AG04449 (cell line): ENCODE data around the gene PLAGL1.
A peak's percentile ranks its signal among the peaks of the same experiment; 100 is the strongest.
"Not testable (repeated sequence)": the region's sequence is repeated elsewhere in the genome, so short reads cannot be mapped to it uniquely, and the experiment has no call there.

ENCODE experiments used
- CTCF ChIA-PET: fragments of 350-600 bp; formaldehyde crosslinking; extraction: SDS; loops from one replicate; lab custom pipeline; 2021; ENCODE audit warnings: antibody characterized with exemption; lab: Yijun Ruan, JAX
- POLR2A ChIA-PET: fragments of 400-600, 350-600 bp; formaldehyde crosslinking; extraction: SDS; loops from one replicate; lab custom pipeline; 2020; ENCODE audit warnings: antibody characterized with exemption, inconsistent platforms; lab: Yijun Ruan, JAX
- DNase-seq: peaks from one replicate; pipeline ENCODE4 v3.0.0-alpha.2; 2010; ENCODE audit warnings: low read depth, low spot score
- H3K4me3 ChIP-seq: 2 replicates; pipeline ENCODE4 v1.5.1; 2011; ENCODE audit warnings: low read depth, mild to moderate bottlenecking, control low read depth, low read length
- CTCF ChIP-seq: IDR thresholded peaks from one replicate; pipeline ENCODE4 v1.5.1; 2011; ENCODE audit warnings: mild to moderate bottlenecking, moderate library complexity, low read length, control low read depth, inconsistent platforms; ENCODE audit not compliant: insufficient read depth; ENCODE audit errors: missing control alignments

PLAGL1 gene

GRCh38 chr6:144008120-144008811, at the start of gene PLAGL1:
Gene PLAGL1 (minus strand): TSS chr6:144008259. CDS start chr6:143948136, 60,123 bp downstream.
- peak within 1 kb of the TSS; percentile 60 for H3K4me3 ChIP-seq
- no peak for TF ChIP-seq CTCF
- ChIA-PET POLR2A (interaction anchor here (0.6 to 1.4 kb wide), 7 partner anchors 9 to 472 kb away, joined by 3 to 5 read pairs (median 3); partner anchors contain the start of gene LTV1), CTCF (interaction anchor here (0.7 to 2.5 kb wide), 5 partner anchors 9 to 434 kb away, joined by 3 to 14 read pairs (median 4); no protein-coding TSS in a partner anchor)
- no peak for DNase-seq

- no peak for TF ChIP-seq CTCF
- no peak for DNase-seq
- ChIA-PET POLR2A (no interaction called here), CTCF (interaction anchor here (0.8 kb wide), 1 partner anchor 116 kb away, joined by 3 read pairs; no protein-coding TSS in a partner anchor)
- H3K4me3 ChIP-seq = no peak overlapping the region
These were observed 47.3 kb upstream of the PLAGL1 start for GRCh38 chr6:144055121-144055931.

GRCh38 chr6:144053601-144054000, 45.5 kb upstream of the PLAGL1 start:
- no peak for DNase-seq
- H3K4me3 ChIP-seq = no peak overlapping the region
- ChIA-PET CTCF (no interaction called here), POLR2A (interaction anchor here (0.5 kb wide), 1 partner anchor 97 kb away, joined by 3 read pairs; the partner anchor contains the start of gene STX11)
- TF ChIP-seq CTCF = no peak

GRCh38 chr6:144052488-144052887, 44.4 kb upstream of the PLAGL1 start:
- TF ChIP-seq CTCF = no peak
- H3K4me3 ChIP-seq = no peak overlapping the region
- no peak for DNase-seq
- POLR2A ChIA-PET = no interaction called here
- CTCF ChIA-PET = no interaction called here

- CTCF ChIA-PET = no interaction called here
- H3K4me3 ChIP-seq = no peak overlapping the region
- POLR2A ChIA-PET = no interaction called here
- DNase-seq = no peak
- TF ChIP-seq CTCF = no peak
These were observed 41.3 kb upstream of the PLAGL1 start for GRCh38 chr6:144049386-144049785.

GRCh38 chr6:144047688-144048087, 39.6 kb upstream of the PLAGL1 start:
- H3K4me3 ChIP-seq = no peak overlapping the region
- no peak for DNase-seq
- no peak for TF ChIP-seq CTCF
- ChIA-PET POLR2A (no interaction called here), CTCF (no interaction called here)

- CTCF ChIA-PET, DNase-seq, H3K4me3 ChIP-seq, POLR2A ChIA-PET: not testable (repeated sequence)
These were observed 38.6 kb upstream of the PLAGL1 start for GRCh38 chr6:144046672-144047071.

GRCh38 chr6:144044989-144045388, 36.9 kb upstream of the PLAGL1 start:
- POLR2A ChIA-PET, H3K4me3 ChIP-seq, DNase-seq, CTCF ChIA-PET: not testable (repeated sequence)
